MCF 10A (cell line): Measurements from ENCODE around the gene CX3CL1. TPM values are rescaled to one million over a fixed set of nuclear protein-coding genes. Genes with fewer than 3 reads are reported as not detected.

Experiments used
- BruUV-seq: library from RNA; stranded (reverse); fragments of 400-500 nt; replicated peaks from 2 replicates; lab custom pipeline; 2021; lab: Mats Ljungman, UMichigan
- CTCF ChIA-PET: fragments of 300-600 bp; sonication (Branson Sonifier 250); formaldehyde crosslinking; extraction: SDS; loops from one replicate; lab custom pipeline; 2021; ENCODE audit warnings: antibody characterized with exemption, inconsistent platforms; lab: Yijun Ruan, JAX
- POLR2A ChIA-PET: fragments of 300-600, 350-650 bp; sonication (Branson Sonifier 250); formaldehyde crosslinking; extraction: SDS; loops from one replicate; lab custom pipeline; 2020; ENCODE audit warnings: antibody characterized with exemption, inconsistent platforms; lab: Yijun Ruan, JAX
- DNase-seq: peaks from one replicate; pipeline ENCODE4 v3.0.0-alpha.2; 2018; ENCODE audit not compliant: unreplicated experiment
- H3K27ac Mint-ChIP-seq: one replicate; pipeline ENCODE4 v1.8.0; 2022; ENCODE audit warnings: mild to moderate bottlenecking, low read depth, mixed read lengths; ENCODE audit not compliant: unreplicated experiment
- H3K27me3 Mint-ChIP-seq: one replicate; pipeline ENCODE4 v1.8.0; 2022; ENCODE audit warnings: mixed read lengths; ENCODE audit not compliant: insufficient read depth, unreplicated experiment
- H3K36me3 Mint-ChIP-seq: one replicate; pipeline ENCODE4 v1.8.0; 2022; ENCODE audit warnings: mild to moderate bottlenecking, moderate library complexity, mixed read lengths; ENCODE audit not compliant: insufficient read depth, unreplicated experiment
- H3K4me1 Mint-ChIP-seq: one replicate; pipeline ENCODE4 v1.8.0; 2022; ENCODE audit warnings: mixed read lengths; ENCODE audit not compliant: insufficient read depth, unreplicated experiment
- H3K4me3 Mint-ChIP-seq: one replicate; pipeline ENCODE4 v1.8.0; 2022; ENCODE audit warnings: mild to moderate bottlenecking, moderate library complexity, mixed read lengths; ENCODE audit not compliant: unreplicated experiment
- H3K9me3 Mint-ChIP-seq: one replicate; pipeline ENCODE4 v1.8.0; 2022; ENCODE audit warnings: mixed read lengths; ENCODE audit not compliant: unreplicated experiment
- intact Hi-C: fragments of 100-400 bp; cut with micrococcal nuclease; formaldehyde crosslinking; loops from 2 replicates; pipeline ENCODE4 v1.14.1; 2022
- total RNA-seq: library from RNA; stranded (reverse); gene quantifications from 2 replicates; pipeline ENCODE4 v1.2.3, GENCODE V29; 2022
- TF ChIP-seq, protein P1 (sequence below): fragments of 200-600 bp; IDR thresholded peaks from one replicate; pipeline ENCODE4 v1.8.0; 2022; ENCODE audit warnings: antibody characterized with exemption, mild to moderate bottlenecking; ENCODE audit not compliant: unreplicated experiment

CX3CL1 gene
- total RNA-seq, 1 experiment from 2014 or later: not detected

DNA sequence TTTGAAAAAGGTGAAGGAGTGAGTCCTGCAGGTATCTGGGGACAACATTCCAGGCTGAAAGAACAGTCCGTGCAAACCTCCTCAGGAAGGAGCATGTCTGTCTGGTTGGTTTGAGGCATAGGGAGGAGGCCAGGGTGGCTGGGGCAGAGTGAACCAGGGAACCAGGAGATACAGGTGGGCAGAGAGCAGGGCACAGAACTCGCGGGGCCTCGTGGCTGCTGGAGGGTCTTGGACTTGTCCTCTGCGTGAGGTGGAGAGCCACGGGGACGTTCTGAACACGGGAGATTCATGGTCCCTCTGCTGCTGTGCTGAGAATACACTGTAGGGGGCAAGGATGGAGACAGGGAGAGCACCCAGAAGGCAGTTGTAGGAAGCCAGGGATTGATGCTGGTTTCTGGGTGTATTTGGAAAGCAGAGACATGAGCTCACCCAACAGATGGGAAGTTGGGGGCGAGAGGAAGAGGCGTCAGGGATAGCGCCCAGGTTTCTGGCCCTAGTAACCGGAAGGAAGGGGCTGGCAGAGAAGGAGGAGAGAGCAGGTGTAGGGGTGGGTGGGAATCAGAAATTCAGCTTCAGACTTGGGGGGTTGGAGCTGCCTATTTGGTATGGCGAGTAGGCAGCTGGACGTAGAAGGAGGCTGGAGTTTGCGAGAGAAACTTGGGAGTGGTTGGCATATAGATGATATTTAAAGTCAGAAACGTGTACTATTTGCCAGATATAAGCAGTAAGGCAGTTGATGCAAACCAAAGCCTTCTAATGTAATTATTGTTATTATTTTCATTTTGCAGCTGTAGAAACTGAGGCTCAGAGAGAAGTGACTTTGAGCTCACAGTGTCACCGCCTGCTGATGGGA is 31.9 kb downstream of the CX3CL1 start, which contains the start of gene CCL17:
CCL17 (plus strand) TSS at position 803 of the 853 bp plus-strand sequence. CDS start 9,166 bp downstream, outside the sequence.
- no peak within 1 kb of the TSS for H3K4me3 Mint-ChIP-seq
- POLR2A ChIA-PET: interaction anchor here (0.6 to 0.9 kb wide), 2 partner anchors 100 to 212 kb away, joined by 3 to 4 read pairs; no protein-coding TSS in a partner anchor
- BruUV-seq: no TSS peak
- no peak for DNase-seq
- no peaks in the 10 kb centered on the region for H3K9me3 Mint-ChIP-seq
- TF ChIP-seq, protein P1, sequence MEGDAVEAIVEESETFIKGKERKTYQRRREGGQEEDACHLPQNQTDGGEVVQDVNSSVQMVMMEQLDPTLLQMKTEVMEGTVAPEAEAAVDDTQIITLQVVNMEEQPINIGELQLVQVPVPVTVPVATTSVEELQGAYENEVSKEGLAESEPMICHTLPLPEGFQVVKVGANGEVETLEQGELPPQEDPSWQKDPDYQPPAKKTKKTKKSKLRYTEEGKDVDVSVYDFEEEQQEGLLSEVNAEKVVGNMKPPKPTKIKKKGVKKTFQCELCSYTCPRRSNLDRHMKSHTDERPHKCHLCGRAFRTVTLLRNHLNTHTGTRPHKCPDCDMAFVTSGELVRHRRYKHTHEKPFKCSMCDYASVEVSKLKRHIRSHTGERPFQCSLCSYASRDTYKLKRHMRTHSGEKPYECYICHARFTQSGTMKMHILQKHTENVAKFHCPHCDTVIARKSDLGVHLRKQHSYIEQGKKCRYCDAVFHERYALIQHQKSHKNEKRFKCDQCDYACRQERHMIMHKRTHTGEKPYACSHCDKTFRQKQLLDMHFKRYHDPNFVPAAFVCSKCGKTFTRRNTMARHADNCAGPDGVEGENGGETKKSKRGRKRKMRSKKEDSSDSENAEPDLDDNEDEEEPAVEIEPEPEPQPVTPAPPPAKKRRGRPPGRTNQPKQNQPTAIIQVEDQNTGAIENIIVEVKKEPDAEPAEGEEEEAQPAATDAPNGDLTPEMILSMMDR: no peak
- H3K36me3 Mint-ChIP-seq: no peaks in the 10 kb centered on the region
- H3K27me3 Mint-ChIP-seq: peaks cover 16% of the 10 kb centered on the region
- intact Hi-C loops: no loop called here
- no peaks in the 10 kb centered on the region for H3K4me1 Mint-ChIP-seq
- CTCF ChIA-PET: interaction anchor here (0.5 to 3.8 kb wide), 7 partner anchors 8 to 538 kb away, joined by 3 to 48 read pairs (median 3); no protein-coding TSS in a partner anchor
- no peak within 1 kb of the TSS for H3K27ac Mint-ChIP-seq

DNA sequence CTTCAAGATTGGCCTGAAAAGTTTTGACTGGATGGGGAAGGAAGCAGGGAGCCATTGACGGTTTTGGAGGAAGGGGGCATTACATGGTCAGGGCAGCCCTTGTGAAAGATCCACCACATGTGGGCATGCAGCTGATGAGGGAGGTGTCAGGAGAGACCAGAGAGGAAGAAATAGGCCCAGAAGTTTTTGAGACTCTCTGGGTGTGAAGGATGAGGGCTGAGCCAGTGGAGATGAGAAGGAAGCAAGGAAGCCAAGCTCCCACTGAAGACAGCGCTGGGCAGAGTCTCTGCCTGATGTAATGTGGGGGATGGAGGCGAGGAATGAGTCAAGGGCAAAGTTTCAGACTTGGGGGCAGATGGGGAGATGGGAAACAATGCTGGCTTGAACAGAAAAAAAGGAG is 32.8 kb downstream of the CX3CL1 start:
- H3K36me3 Mint-ChIP-seq: no peaks in the 10 kb centered on the region
- no peak for DNase-seq
- POLR2A ChIA-PET: interaction anchor here (0.6 kb wide), 1 partner anchor 101 kb away, joined by 4 read pairs; no protein-coding TSS in a partner anchor

DNA sequence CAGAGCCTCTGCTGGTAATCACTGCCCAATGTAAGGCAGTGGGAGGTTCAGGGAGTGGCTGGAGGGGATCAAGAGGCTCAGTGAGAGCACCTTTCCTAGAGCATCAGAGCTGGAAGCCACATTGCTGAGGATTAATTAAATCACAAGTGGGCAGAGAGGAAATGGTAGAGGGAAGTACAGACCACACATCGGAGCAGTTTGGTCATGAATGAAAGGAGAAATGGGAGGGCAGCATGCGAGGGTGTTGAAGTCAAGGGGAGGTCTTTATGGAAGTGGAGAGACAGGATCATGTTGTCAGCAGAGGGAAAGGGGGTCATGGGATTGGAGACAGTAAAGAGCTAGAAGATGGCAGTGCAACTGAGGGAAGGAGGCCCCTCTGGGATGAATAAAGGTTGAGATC is 34.6 kb downstream of the CX3CL1 start:
- ChIA-PET CTCF (interaction anchor here (0.6 to 3.8 kb wide), 3 partner anchors 11 to 37 kb away, joined by 3 to 48 read pairs (median 3); no protein-coding TSS in a partner anchor), POLR2A (no interaction called here)
- no peak for DNase-seq
- Mint-ChIP-seq H3K4me1 (peaks cover 10% of the 10 kb centered on the region), H3K27me3 (peaks cover 16% of the 10 kb centered on the region), H3K9me3 (no peaks in the 10 kb centered on the region), H3K4me3 (no peak overlapping the region), H3K36me3 (no peaks in the 10 kb centered on the region), H3K27ac (no peak overlapping the region)
- no TSS peak for BruUV-seq
- TF ChIP-seq, protein P1: no peak
- intact Hi-C loops: no loop called here

More for the DNA sequence above, 32.8 kb downstream of the CX3CL1 start:
- H3K4me3 Mint-ChIP-seq: no peak overlapping the region
- CTCF ChIA-PET: interaction anchor here (0.5 to 3.8 kb wide), 5 partner anchors 9 to 539 kb away, joined by 3 to 48 read pairs (median 3); no protein-coding TSS in a partner anchor
- H3K27ac Mint-ChIP-seq: no peak overlapping the region
- peaks cover 16% of the 10 kb centered on the region for H3K27me3 Mint-ChIP-seq
- intact Hi-C loops: no loop called here
- peaks cover 1% of the 10 kb centered on the region for H3K4me1 Mint-ChIP-seq
- no TSS peak for BruUV-seq
- TF ChIP-seq, protein P1: no peak
- no peaks in the 10 kb centered on the region for H3K9me3 Mint-ChIP-seq
